ENCODE data around the gene SLC13A3.
A peak's percentile ranks its signal among the peaks of the same experiment; 100 is the strongest.

Gene SLC13A3

DNA sequence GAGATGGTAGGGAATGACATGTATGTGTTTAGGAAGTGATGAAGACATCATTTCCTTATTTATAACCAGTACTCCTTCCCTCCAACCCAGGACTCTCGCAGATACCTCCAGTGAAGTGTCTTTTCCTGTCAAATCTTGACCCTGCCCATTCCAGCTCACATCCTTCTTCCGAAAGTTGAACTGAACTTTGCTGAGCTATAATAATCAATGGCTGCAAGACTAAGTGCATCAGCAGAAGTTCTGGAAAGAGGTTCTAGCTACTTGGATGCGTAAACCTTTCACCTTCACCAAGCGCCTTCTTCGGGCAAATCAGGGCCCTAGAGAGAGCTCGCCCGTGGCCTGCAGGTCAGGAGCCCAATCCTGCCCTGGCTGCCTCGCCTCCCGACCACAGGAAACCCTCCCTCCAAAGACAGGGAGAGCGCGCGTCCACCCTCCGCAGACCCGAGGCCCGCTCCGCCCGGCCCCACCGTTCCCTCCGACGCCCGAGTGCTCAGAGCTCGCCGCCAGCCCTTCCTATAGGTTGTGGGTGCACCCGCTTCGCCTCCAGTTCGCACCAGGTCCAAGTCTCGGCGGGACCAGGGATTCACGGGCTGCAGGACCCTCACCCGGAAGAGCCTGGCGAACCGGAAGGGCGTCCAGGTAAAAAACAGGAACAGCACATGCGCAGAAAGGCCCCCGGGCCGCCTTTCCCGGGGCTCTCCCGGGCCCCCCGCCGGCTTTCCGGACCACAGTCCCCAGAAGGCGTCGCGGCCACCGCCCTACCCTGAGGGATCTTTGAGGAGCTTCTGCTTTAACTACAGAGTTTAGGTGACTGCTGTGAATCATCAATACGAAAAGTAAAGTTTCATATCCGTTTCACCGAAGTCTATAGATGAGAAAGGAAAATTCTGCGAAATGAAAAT lies 138.1 kb downstream of the SLC13A3 start, which contains the start of gene ZNF334:
ZNF334 (minus strand) TSS at position 617 of the 902 bp plus-strand sequence. CDS start 1,457 bp downstream, outside the sequence.
- ATAC-seq (replicated peaks; ENCODE audit: extremely low read depth, poor library complexity, severe bottlenecking), result no peak
- no peak for DNase-seq (ENCODE audit: low spot score in 2 of 2)
- Mint-ChIP-seq H3K36me3 (ENCODE audit: insufficient read depth) (no peaks in the 10 kb centered on the region), H3K4me1 (no peaks in the 10 kb centered on the region), H3K27ac (ENCODE audit: low read depth) (no peak within 1 kb of the TSS), H3K27me3 (peaks cover 63% of the 10 kb centered on the region), H3K4me3 (peak within 1 kb of the TSS; percentile 54), H3K9me3 (no peaks in the 10 kb centered on the region)

DNA sequence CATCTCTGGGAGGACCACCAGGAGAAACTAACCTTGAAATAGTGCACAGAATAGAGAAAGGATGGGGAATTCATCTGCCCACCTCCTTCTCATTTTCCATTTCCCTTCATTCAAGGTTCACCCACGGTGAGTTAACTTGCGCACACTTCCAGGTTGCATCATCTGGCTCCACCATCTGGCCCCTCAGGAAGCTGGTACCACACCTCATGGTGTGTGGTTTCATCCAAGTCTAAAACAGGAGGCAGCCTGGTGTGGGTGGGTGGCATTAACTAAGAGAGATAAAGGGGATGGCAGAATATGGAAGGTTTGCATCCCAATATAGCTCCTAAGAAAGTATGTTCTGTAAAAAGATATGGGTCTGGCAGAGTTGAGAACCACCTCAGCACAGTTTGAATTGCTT lies 141.7 kb downstream of the SLC13A3 start:
- no peak for DNase-seq (ENCODE audit: low spot score in 2 of 2)
- Mint-ChIP-seq H3K4me3 (no peak overlapping the region), H3K9me3 (no peaks in the 10 kb centered on the region), H3K36me3 (ENCODE audit: insufficient read depth) (no peaks in the 10 kb centered on the region), H3K27ac (ENCODE audit: low read depth) (no peak overlapping the region), H3K4me1 (no peaks in the 10 kb centered on the region), H3K27me3 (peaks cover 95% of the 10 kb centered on the region)
- ATAC-seq (replicated peaks; ENCODE audit: extremely low read depth, poor library complexity, severe bottlenecking), result no peak

Measured in central memory CD8-positive, alpha-beta T cell (primary cell).